ENCODE measurements around the gene DBT. TPM values are rescaled to one million over a fixed set of nuclear protein-coding genes. Genes with fewer than 3 reads are reported as not detected.

DBT gene
- total and polyA plus RNA-seq, 2 of the 8 experiments (the other 6 are each of a cell fraction or from before 2014, with no cell fraction given) = 3.3 to 24.6 TPM

GRCh38 chr1:100261686-100262085, 12.1 kb upstream of the DBT start:
- no peak overlapping the region for H3K27ac ChIP-seq (ENCODE audit: low read depth, low read length)
- TF ChIP-seq POU5F1 (IDR thresholded peaks at IDR 0.05; ENCODE audit: low read depth, low read length) (no peak), CEBPB (IDR thresholded peaks at IDR 0.05; ENCODE audit: low read depth, low read length) (no peak), TEAD4 (IDR thresholded peaks at IDR 0.05; ENCODE audit: low read depth, low read length) (no peak), MAFK (IDR thresholded peaks at IDR 0.05; ENCODE audit: low read depth, low read length) (peak; percentile 36; the same call in 1 of the 2 replicates), RXRA (IDR thresholded peaks at IDR 0.05; ENCODE audit: insufficient read depth, low read depth, low read length) (no peak)
- no peak overlapping the region for H3K4me2 ChIP-seq (ENCODE audit: insufficient read depth in 1 of 2, low read depth in 2 of 2, low read length in 2 of 2)
- no peak overlapping the region for H4K8ac ChIP-seq (ENCODE audit: extremely low read depth, insufficient read depth, low read length)
- H2AFZ ChIP-seq (ENCODE audit: low read length) = no peak overlapping the region
- no peak overlapping the region for H4K5ac ChIP-seq (ENCODE audit: insufficient read length, low read depth, low read length)
- no peak overlapping the region for H3K9ac ChIP-seq (replicated peaks in 1 of 4; ENCODE audit: extremely low read depth in 1 of 4, low read depth in 3 of 4, low read length in 3 of 4)
- DNase-seq (ENCODE audit: low read depth in 1 of 2, low spot score in 2 of 2) (no peak), FAIRE-seq (no peak)
- no peak overlapping the region for H3K56ac ChIP-seq (replicated peaks; ENCODE audit: insufficient read length, low read depth, low read length)
- no peak overlapping the region for H3K23ac ChIP-seq (ENCODE audit: insufficient read length)
- ChIA-PET POLR2A (ENCODE audit: partially characterized antibody) (no interaction called here), CTCF (ENCODE audit: partially characterized antibody) (no interaction called here)
- no peaks in the 10 kb centered on the region for H3K23me2 ChIP-seq (ENCODE audit: low read depth, low read length)
- H4K91ac ChIP-seq (replicated peaks; ENCODE audit: insufficient read length, low read length) = no peak overlapping the region
- no peaks in the 10 kb centered on the region for H3K79me1 ChIP-seq (ENCODE audit: low read depth, low read length)
- no peaks in the 10 kb centered on the region for H3K27me3 ChIP-seq (replicated peaks in 1 of 4; ENCODE audit: control insufficient read depth in 3 of 4, extremely low read depth in 1 of 4, insufficient read depth in 3 of 4, low read length in 3 of 4)
- H2BK5ac ChIP-seq (ENCODE audit: low read depth, low read length) = no peak overlapping the region
- no peak overlapping the region for H2AK5ac ChIP-seq (ENCODE audit: low read depth, low read length)
- H3K4me1 ChIP-seq (replicated peaks in 1 of 4; ENCODE audit: control insufficient read depth in 3 of 4, insufficient read depth in 4 of 4, low read length in 3 of 4) = peaks cover 0 to 3% (median under 1%) of the 10 kb centered on the region in 4 experiments; a peak in 3 of 7 replicates
- no peaks in the 10 kb centered on the region for H4K20me1 ChIP-seq (replicated peaks in 1 of 2; ENCODE audit: control insufficient read depth in 1 of 2, insufficient read depth in 2 of 2, low read length in 2 of 2)
- no peak overlapping the region for H2BK120ac ChIP-seq (replicated peaks; ENCODE audit: low read depth, low read length)
- no peaks in the 10 kb centered on the region for H3K9me3 ChIP-seq (ENCODE audit: insufficient read depth in 2 of 2, low read depth in 1 of 2, low read length in 1 of 2)
- H3K36me3 ChIP-seq (ENCODE audit: control insufficient read depth in 2 of 4, insufficient read depth in 4 of 4, low read length in 3 of 4) = peaks cover 0 to 4% (median 0%) of the 10 kb centered on the region in 4 experiments; a peak in 2 of 8 replicates
- H2BK15ac ChIP-seq (ENCODE audit: low read length) = no peak overlapping the region
- no peak overlapping the region for H2BK20ac ChIP-seq (ENCODE audit: low read length)
- peaks cover 0 to 4% of the 10 kb centered on the region in 2 experiments; a peak in 2 of 4 replicates for H3K79me2 ChIP-seq (ENCODE audit: control insufficient read depth in 1 of 2, insufficient read depth in 2 of 2, low read length in 2 of 2)
- no peak overlapping the region for H3K14ac ChIP-seq (ENCODE audit: insufficient read length)
- no peak overlapping the region for H3K4ac ChIP-seq (replicated peaks; ENCODE audit: insufficient read length, low read depth, low read length)
- H2BK12ac ChIP-seq (ENCODE audit: low read depth, low read length) = no peak overlapping the region
- H3K18ac ChIP-seq (ENCODE audit: extremely low read depth, low read length) = no peak overlapping the region
- H3K4me3 ChIP-seq (ENCODE audit: extremely low read depth in 1 of 4, insufficient read depth in 2 of 4, low read depth in 3 of 4, low read length in 4 of 4) = no peak overlapping the region

Data from H1 (cell line).